Right kidney (tissue), 1 donor: ENCODE data around the gene GNAI2.
A peak's percentile ranks its signal among the peaks of the same experiment; 100 is the strongest.
"Not testable (repeated sequence)": the region's sequence is repeated elsewhere in the genome, so short reads cannot be mapped to it uniquely, and the experiment has no call there.

ENCODE experiments used
- DNase-seq: peaks from one replicate; pipeline ENCODE4 v3.0.0-alpha.2; 2016

GNAI2 gene

DNA sequence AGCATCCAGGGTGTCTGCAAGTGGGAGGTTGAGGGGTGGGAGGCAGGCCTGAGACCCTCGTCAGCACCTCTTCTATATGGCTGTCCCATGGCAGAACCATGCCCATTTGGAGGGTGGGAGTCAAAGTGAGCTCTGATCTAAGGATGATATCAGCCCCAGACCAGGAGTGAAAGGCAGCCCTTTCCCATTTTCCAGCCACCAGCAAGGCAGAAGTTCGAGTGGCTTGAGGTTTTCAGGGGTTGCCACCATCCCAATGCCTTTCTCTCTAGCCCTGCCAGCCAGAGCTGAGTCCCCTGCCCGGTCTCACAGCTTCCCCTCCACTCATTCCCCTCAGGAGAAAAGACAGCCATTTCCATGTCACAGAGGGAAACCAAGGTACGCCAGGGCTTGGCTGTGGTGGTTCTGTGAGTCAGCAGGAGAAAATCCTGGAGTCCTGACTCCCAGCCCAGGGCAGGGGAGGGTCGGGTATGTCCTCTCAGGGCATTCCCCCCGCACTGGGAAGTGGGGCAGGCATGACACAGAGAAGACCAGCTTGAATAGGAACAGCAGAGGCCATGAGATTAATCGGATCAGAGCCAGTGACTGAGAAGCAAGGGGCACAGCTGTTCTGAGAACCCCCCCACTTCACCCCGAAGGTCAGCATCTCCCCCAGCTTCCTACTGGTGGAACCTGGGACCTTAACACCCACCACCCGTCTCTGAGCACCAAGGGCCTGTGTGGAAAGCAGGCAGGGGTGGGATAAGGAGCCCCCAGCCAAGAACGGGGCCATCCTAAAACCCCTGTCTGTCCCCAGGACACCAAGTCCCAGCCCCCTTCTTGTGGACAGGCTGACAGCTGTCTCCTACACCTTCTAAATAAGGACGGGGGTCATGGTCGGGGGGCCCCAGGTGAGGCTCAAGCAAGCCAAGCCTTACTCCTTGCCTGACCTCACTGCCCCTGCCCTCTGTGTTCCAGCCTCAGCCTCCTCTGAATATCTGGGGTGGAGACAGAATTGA is 31.9 kb upstream of the GNAI2 start:
- DNase-seq = no peak

DNA sequence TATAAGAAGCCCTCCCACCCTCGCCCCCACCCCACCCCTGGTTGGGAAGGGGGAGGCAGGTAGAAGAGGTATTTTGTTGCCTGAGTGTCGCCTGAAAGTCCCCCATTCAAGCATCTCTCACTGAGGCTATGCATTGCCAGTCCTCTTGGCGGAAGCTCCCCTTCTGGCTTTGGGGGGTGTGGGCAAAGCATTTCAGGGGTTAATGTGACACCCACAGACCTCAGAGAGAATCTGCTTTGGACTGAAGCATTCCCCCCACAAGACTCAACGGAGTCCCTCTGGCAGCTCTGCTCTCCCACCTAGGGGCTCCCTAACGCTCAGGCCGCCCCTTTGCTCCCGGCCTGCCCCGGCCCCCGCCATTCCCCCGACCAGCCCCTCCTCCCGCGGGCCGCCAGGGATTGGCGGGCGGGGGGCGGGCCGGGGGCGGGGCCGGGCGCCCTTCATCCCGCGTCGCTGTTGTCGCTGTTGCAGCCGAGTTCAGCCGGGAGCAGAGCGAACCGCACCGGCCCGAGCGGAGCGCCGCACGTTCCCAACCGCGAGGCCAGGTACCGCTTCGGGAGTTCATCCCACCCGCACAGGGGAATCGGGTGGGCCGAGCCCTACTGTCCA is 31.1 kb upstream of the GNAI2 start, which contains the start of gene SLC38A3:
Gene SLC38A3, plus strand, starts transcription at position 468 of the 609 bp plus-strand sequence. CDS start 8,929 bp downstream, outside the sequence.
- peak; percentile 64 for DNase-seq

DNA sequence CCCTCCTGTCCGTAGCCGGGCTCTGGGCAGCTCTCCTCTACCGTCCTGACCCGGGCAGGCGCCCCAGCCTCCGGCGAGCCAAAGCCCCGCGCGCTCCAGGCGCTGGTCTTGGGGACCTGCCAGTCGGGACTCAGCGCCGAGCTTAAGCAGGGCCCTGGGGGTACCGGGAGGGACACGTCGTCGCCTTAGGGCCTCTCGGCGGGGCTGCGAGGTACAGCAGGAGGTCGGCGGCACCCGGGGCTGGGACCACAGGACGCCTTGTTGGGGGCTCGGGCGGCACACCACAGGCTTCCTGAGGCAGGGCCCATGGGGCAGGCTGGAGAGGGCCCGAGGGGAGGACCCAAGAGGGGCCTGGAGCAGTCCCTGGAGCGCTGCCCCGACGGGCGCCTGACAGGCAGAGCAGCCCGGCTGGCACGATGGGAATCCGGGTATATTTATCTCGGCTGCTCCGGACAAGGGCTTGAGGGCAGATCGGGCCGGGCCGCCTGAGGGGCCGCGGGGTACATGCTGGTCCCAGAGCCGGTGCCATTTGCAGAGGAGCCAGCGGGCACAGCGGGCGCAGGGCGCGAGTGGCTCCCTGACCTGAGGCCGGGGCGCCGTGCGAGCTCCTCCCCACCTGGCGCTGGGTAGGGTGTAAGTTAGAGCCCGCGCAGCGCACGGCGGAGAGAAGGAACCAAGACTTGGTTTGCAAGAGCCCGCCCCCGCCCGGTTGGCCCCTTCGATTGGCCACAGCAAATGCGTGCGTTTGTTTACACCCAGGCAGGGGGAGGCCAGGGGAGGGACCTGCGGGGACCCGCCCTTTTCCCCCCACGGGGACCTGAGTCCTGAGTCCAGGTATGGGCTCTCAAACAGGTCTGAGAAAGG is 30.4 kb upstream of the GNAI2 start:
- peak; percentile 85 for DNase-seq

DNA sequence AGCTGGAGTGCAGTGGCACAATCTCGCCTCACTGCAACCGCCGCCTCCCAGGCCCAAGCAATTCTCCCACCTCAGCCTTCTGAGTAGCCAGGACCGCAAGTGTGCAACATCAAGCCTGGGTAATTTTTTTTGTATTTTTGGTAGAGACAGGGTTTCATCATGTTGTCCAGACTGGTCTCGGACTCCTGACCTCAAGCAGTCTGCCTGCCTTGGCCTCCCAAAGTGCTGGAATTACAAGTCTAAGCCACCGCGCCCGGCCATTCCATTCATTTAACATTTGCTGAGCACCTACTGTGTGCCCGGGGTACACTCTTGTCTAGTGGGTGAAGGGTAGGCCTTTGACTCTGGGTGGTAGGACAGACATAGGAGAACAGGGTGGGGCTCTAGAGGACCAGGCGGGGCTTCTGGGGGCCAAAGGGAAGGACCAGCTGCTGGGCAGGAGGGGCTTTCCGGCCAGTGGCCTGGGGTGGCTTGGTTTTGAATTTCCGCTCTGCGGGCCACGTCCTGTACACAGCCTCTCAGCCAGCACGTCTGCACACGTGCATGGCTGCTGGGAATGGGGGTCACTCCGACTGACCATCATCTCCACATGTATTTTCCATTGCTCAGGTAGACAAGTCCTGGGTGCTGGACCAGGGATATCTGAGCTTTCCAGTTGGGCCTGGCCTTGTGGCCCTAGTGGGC is 28.5 kb upstream of the GNAI2 start:
- no peak for DNase-seq

DNA sequence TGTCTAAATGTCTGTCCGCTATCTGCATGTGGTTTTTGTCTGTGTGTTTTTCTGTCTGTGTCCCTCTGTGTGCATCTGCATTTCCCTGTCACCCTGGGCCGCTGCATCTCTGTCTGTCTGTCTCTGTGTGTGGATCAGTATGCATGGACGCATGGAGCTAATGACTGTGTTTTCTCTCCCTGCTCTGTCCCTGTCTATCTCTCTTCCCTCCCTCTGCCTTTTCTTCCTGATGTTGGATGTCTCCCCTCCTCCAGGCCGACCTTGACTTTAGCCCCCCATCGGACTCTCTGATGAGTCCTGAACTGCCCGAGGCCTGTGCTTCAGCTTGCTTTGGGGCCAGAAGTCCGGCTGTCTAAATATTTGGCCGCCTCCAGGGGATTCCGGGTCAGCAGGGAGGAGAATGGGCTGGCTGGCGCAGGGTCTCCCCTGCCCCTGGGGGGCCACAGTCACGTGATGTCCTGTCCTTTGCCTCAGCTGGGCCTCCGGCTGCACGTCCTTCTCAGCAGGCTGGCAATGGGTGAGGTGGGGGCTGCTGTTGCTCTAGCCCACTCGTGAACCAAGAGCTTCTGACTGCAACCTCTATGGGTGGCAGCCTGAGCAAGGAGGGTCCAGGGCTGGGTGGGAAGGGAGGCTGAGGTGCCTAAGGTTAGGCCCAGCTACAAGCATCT is 27.2 kb upstream of the GNAI2 start:
- DNase-seq = no peak

DNA sequence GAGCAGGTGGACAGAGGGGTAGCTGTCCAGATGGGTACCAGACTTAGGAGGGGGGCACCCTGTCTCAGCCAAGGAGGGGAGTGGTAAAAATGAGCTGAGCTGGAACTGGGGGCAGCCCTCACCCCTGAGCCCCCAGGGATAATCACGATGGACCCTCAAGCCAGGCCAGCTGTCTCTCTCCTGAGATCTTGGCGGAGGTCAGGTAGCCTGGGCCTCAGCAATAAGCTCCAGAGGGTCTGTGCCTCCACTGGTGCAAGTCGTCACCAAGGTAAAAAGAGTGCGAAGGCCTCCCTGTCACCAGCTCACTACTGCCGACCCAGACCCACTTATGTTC is 25.9 kb upstream of the GNAI2 start:
- DNase-seq = no peak

DNA sequence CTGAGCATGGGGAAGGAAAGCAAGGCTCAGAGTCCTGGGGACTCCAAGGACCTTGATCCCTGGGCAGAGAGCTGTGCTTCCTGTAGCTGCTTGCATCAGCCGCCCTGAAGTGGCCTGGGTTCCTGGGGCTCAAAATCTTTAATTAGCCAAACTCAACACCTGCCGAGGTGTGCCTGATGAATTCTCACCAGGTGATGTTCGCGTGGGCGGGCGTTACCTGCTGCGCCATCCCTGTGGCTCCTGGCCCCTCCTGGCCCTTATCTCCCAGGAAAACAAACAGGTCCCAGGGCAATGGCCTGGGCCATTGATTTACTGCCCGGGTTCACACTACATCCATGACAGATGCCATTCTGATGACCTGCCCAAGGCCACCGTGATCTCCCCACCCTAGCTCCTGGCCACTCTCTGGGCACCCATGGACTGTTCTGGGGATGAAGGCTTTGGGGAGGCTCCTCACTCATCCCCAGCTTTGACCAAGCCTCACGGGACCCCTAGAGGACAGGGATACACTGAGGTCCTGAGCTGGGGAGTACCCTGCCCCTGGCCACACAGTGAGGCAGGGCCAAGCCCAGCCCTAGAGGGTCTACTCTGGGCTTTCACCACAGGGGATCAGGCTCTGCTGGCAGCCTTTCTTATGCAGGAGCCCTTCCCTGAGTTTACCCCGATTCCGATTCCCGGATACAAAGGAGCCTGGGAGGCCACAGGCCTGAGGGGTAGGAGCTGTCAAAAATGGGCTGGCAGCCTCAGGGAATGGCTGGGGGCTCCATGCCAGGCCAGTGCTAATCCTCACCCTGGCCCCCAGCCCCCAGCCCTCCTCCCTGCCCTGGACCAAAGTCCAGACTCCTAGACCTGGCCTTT is 25.3 kb upstream of the GNAI2 start:
- no peak for DNase-seq

DNA sequence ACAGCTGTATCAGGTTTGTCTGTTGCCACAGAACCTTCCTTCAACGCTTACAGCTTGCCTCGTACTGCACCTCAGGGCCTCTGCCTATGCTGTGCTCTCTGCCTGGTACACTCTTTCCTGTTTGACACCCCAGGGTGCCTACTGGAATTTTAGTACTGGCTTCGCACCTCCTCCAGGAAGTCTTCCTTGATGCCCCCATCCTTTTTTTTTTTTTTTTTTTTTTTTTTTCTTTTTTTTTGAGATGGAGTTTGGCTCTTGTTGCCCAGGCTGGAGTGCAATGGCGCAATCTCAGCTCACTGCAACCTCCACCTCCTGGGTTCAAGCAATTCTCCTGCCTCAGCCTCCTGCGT is 24.7 kb upstream of the GNAI2 start:
- not testable (repeated sequence) for DNase-seq

DNA sequence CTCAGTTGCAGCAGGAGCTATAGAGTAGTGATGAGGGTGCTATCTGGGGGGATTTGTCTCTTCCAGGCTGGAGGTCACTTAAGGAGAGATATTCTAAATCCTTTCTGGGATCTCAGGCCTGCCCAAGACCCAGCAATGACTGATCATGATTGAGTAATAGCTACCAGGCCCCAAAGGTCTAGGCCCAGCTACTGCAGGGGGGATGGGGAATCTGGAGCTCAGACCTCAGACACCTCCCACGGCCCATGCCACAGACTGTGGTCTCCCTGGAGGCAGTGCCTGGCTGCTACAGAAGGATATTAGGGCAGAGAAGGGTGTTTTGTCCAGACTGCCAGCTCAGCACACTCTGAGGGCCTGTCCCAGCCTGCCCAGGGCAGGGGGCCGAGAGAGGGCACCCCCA is 24.1 kb upstream of the GNAI2 start:
- DNase-seq = no peak

DNA sequence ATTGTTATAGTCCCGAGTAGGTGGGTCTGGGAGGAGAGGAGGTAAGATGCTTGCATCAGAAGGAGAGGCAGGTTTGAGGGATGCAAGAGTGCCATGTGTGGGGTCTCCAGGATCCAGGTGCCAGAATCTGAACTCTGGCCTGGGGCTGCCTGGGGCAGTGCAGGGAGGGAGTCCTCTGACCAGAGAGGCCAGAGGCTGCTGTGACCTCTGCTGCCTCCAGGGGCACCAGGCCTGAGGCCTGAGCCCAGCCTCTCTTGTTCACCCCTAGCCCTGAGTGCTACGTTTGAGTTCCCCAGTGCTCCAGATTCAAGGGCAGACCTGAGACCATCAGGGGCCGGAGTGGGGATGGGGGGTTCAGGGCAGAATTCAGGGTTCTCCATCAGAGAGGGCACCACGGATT is 23.5 kb upstream of the GNAI2 start:
- no peak for DNase-seq

DNA sequence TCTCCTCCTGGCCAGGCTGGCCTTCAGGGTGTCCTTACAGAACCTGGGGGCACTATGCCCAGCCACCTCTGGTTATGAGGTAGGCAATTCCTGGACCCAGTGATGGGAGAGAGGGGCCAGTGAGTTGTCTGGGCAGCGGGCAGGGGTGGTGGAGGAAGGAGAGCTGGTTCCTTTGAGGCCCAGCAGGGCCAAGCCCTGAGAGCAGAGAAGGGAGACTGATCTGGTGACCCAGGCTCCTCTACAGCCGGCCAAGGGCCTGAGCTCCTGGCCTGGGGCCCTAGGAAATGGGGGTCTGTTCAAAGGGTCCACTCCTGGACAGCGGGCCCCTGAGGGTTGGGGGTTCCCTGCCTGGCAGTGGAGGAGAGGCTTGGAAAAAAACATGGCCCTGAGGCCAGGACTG is 23.0 kb upstream of the GNAI2 start:
- no peak for DNase-seq

DNA sequence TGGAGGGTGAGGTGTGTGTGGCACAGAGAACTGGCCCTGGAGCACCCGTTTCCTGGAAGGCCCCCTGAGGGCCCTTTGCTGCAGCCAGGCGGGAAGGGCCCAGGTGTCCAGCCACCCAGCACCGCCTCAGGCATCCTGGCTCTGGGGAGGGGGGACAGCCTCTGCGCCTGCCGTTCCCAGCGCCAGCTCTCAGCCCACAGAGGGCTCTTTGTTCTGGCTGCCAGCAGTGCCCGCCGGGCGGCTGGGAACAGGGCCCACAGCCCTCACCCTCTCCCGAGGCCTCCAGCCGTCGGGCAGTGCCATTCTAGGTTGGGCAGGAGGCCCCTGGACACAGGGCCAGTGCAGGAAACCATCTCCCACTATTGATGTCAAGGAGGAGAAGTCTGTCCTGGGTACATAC is 22.6 kb upstream of the GNAI2 start:
- DNase-seq = no peak

DNA sequence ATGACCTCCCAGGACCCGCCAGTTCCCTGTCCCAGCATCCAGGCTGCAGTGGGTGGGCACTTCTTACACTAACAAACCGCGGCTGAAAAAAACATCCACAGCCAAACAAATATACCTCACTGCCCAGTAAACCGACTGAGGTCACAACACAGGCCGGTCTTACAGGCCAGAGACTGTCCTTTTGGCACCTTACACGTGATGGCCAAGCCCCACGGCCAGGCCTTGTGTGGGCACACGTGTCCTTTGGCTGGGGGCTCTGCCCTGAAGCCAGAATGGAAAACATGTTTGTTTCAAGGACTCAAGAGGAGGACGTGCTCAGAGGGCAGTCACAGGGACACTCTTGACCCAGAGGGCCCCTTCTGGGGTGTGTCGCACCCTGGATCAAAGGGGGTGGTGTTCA is 21.2 kb upstream of the GNAI2 start:
- no peak for DNase-seq

DNA sequence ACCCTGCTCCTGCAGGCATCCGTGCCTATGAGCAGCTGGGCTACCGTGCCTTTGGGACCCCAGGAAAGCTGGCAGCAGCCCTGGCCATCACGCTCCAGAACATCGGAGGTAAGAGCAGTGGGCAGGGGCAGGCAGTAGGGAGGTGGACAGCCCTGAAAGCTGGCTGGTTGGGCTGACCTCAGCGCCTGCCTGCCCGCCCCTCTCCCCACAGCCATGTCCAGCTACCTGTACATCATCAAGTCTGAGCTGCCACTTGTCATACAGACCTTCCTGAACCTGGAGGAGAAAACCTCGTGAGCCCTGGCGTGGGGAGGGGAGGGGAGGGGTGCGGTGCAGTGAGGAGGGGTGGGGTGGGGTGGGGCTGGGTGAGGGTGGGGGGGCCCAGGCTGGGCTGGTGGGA is 20.5 kb upstream of the GNAI2 start:
- no peak for DNase-seq

DNA sequence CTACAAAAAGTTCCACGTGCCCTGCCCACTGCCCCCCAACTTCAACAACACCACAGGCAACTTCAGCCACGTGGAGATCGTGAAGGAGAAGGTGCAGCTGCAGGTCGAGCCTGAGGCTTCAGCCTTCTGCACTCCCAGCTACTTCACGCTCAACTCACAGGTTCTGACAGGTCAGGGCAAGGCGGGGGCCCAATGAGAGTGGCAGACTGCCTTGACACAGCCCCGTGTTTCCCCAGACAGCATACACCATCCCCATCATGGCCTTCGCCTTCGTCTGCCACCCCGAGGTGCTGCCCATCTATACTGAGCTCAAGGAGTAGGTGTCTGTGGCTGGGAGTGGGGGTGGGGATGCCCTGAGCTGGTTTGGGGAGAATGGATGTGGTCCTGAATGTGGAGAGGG is 18.3 kb upstream of the GNAI2 start:
- no peak for DNase-seq

DNA sequence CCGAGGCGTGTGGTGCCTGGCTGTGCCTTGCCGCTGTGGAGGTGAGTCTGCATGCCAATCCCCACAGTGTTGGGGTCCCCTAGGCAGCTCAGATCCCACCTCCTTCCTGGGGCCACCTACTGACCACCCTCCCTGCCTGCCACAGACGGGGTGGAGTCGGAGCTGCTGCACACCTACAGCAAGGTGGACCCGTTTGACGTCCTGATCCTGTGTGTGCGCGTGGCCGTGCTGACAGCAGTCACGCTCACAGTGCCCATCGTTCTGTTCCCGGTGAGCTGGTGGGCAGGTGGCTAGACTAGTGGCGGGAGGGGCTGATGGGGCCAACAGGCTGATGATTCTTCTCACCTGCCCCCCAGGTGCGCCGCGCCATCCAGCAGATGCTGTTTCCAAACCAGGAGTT is 17.6 kb upstream of the GNAI2 start:
- DNase-seq = no peak

DNA sequence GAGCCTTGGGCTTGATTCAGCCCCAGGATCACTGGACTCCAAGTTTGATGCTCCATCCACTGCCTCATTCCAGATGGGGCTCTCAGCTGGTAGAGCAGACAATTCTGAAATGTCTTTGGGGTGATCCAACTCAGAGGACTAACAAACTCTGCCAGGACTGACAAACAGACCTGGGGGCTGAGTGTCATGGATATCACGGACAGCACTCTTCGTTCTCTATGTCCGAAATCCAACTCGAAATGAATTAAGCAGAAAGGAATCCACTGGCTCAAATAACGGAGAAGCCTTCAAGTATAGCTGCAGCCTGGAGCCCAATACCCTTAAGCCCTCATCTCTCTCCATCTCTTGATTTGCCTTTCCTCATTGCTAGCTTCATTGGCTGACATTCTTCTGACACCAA is 16.7 kb upstream of the GNAI2 start:
- no peak for DNase-seq

DNA sequence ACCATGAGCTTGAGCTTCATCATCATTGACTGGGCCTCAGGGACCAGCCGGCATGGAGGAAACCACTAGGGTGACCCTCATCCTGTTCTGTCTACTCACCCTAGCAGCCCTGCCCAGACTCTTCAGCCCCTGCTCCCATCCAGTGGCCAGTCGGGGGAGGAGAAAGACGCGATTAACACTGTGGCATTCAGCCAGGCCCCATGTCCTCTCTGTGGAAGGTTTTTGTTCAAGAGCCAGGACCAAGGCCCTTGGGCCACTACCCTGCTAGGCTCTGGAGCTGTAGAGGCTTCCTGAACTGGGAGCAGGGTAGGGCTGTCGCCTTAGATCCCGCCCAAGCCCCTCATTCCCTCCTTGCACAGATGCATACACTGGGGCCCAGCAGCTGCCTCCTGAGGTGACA is 15.9 kb upstream of the GNAI2 start:
- no peak for DNase-seq

DNA sequence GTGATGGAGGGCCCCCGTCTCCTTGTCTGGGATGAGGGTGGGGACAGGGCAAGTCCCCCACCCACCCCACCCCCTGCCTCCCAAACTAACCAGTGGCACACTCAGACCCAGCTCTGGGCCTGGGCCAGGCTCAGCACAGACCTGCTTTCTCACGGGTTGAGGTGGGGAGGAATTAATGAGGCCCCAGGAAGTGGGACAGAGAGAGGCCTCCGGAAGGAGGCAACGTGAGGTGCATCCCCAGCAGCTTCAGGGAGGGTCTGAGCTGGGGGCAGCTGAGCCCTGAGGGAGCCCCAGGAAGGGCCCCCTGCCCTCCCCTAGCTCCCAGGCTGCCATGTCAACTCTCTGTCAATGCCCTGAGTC is 15.0 kb upstream of the GNAI2 start:
- DNase-seq = no peak

DNA sequence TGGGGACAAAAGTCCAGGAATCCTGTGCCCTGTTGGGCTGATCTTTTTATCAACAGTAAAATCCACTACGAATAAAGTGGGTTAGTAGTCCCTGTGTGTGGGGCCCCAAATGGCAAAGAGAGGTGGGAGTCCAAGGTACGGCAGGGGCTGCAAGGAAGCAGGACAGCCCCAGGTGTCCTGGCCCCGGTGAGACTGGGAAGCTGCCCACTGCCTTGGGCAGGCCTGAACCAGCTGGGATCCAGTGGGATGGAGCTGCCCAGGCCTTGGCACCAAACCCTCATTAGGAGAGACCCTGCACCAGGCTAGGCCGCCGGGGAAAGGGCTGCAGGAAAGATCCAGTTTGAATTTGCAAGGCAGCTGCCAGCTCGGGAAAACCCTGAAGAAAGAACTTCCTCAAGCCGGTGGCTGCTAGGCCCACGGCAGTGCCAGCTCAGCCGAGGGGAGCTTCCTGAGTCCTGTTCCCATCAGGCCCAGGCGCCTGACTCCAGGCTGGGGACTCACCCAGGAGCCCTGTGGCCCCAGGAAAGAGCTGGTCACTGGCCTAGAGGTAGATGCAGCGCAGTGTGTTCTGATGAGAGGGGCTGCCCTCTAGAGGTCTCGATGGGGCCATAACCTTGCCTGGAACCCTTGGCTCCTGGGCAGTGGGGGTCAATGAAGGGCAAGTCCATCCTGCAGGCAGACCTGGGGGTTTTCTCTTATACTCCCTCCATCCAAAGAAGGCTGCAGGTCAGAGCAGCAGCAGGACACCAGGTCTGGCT is 14.4 kb upstream of the GNAI2 start:
- no peak for DNase-seq
